OCI-LY7 (cell line): ENCODE results near the gene VNN1. TPM values are rescaled to one million over a fixed set of nuclear protein-coding genes. Genes with fewer than 3 reads are reported as not detected.

ENCODE experiments used
- BruUV-seq: library from RNA; stranded (reverse); fragments of 400-500 nt; replicated peaks from 2 replicates; lab custom pipeline; 2021; lab: Mats Ljungman, UMichigan
- CTCF ChIA-PET: fragments of 300-600 bp; sonication (Branson Sonifier 250); formaldehyde crosslinking; loops from one replicate; lab custom pipeline; 2022; ENCODE audit warnings: antibody characterized with exemption; ENCODE audit not compliant: unreplicated experiment; lab: Charles Lee
- POLR2A ChIA-PET: fragments of 300-600 bp; sonication (Branson Sonifier 250); formaldehyde crosslinking; loops from one replicate; lab custom pipeline; 2022; ENCODE audit warnings: antibody characterized with exemption; lab: Charles Lee
- DNase-seq: peaks from one replicate; pipeline ENCODE4 v3.0.0-alpha.2; 2015; ENCODE audit warnings: low spot score
- H2AFZ ChIP-seq: fragments of 200-600 bp; sonication (generic), shearing (Covaris generic); 2 replicates; pipeline ENCODE4 v1.6.1; 2014; ENCODE audit warnings: mild to moderate bottlenecking, antibody characterized with exemption, low read length, moderate library complexity
- H3K27ac ChIP-seq: fragments of 200-600 bp; sonication (generic); 2 replicates; pipeline ENCODE4 v1.5.1; 2014; ENCODE audit warnings: mixed run types, low read depth, mild to moderate bottlenecking, moderate library complexity, low read length, inconsistent platforms; ENCODE audit not compliant: poor library complexity, severe bottlenecking
- H3K36me3 ChIP-seq: fragments of 200-600 bp; sonication (generic); 2 replicates; pipeline ENCODE4 v1.6.1; 2014; ENCODE audit warnings: mild to moderate bottlenecking, antibody characterized with exemption, low read length, moderate library complexity, mixed read lengths; ENCODE audit not compliant: insufficient read depth
- H3K4me1 ChIP-seq: fragments of 200-600 bp; sonication (generic); 2 replicates; pipeline ENCODE4 v1.5.1; 2014; ENCODE audit warnings: mild to moderate bottlenecking, low read length; ENCODE audit not compliant: insufficient read depth, poor library complexity, severe bottlenecking
- H3K4me2 ChIP-seq: fragments of 200-600 bp; sonication (generic); 2 replicates; pipeline ENCODE4 v1.6.1; 2014; ENCODE audit warnings: mild to moderate bottlenecking, low read length
- H3K4me3 ChIP-seq: fragments of 200-600 bp; sonication (generic); 2 replicates; pipeline ENCODE4 v1.5.1; 2014; ENCODE audit warnings: mild to moderate bottlenecking, low read depth, low read length; ENCODE audit not compliant: poor library complexity, severe bottlenecking
- H3K79me2 ChIP-seq: fragments of 200-600 bp; sonication (generic); 2 replicates; pipeline ENCODE4 v1.6.1; 2016; ENCODE audit warnings: low read depth, mild to moderate bottlenecking, low read length, moderate library complexity, mixed read lengths; ENCODE audit not compliant: insufficient read depth
- H3K9me2 ChIP-seq: fragments of 200-600 bp; sonication (generic); 2 replicates; pipeline ENCODE4 v1.6.1; 2016; ENCODE audit warnings: mild to moderate bottlenecking, low read length, mixed read lengths; ENCODE audit not compliant: insufficient read depth
- H3K9me3 ChIP-seq: fragments of 200-600 bp; sonication (generic); 2 replicates; pipeline ENCODE4 v1.6.1; 2014; ENCODE audit warnings: mild to moderate bottlenecking, mixed run types, low read length, mixed read lengths
- H4K20me1 ChIP-seq: fragments of 200-600 bp; sonication (generic); 2 replicates; pipeline ENCODE4 v1.6.1; 2014; ENCODE audit warnings: mild to moderate bottlenecking, antibody characterized with exemption, low read length, moderate library complexity, mixed read lengths; ENCODE audit not compliant: insufficient read depth
- EZH2phosphoT487 ChIP-seq: fragments of 200-600 bp; sonication (generic); IDR thresholded peaks from 2 replicates; pipeline ENCODE4 v1.6.1; 2018; ENCODE audit warnings: low read depth, borderline replicate concordance, mild to moderate bottlenecking, mixed run types, antibody characterized with exemption, low read length, moderate library complexity, mixed read lengths
- intact Hi-C: fragments of 100-400 bp; cut with micrococcal nuclease; formaldehyde crosslinking; loops from one replicate; pipeline ENCODE4 v1.10.0; 2022; ENCODE audit not compliant: unreplicated experiment
- total RNA-seq, 2 experiments: library from RNA; depleted of rRNA in 1 of 2; stranded (reverse); fragments of >200 nt in 1 of 2; shearing (Covaris generic) in 1 of 2; gene quantifications; 2 replicates each; pipeline ENCODE4 v1.2.3, GENCODE V29; 2014 to 2022
- TF ChIP-seq, protein P1 (sequence below): fragments of 200-600 bp; sonication (generic); conservative IDR thresholded peaks from 2 replicates; pipeline ENCODE4 v1.5.1; 2014; ENCODE audit warnings: mild to moderate bottlenecking, antibody characterized with exemption, low read length, moderate library complexity, mixed read lengths

The VNN1 gene
- total RNA-seq, 2 experiments from 2014 or later = not detected

DNA sequence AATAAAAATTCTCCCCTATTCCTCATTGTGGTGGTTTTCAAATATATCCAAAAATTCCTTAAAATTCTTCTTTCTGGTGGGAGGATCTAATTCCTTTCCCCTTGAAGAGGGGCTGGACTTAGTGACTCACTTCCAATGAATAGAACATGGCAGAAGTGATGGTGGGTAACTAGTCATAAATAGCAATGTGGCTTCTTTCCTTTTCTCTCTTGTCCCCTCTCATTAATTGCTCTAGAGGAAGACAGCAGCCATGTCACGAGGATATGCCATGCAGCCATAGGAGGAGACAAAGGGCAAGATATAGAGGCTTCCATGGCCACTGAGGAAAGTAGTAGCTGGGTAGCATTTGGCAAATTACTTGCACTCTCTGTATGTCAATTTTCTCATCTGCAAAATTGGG is 38.0 kb upstream of the VNN1 start:
- BruUV-seq = no TSS peak
- intact Hi-C loops = loop anchor here (10.0 kb wide), 1 partner anchor 477 kb away; no protein-coding TSS in a partner anchor
- ChIA-PET POLR2A (interaction anchor here (0.7 to 2.0 kb wide), 5 partner anchors 9 to 89 kb away, joined by 3 to 13 read pairs (median 3); partner anchors contain the start of gene SLC18B1), CTCF (no interaction called here)
- Histone ChIP-seq H3K4me3 (no peak overlapping the region), H3K27ac (no peak overlapping the region), H4K20me1 (no peaks in the 10 kb centered on the region), H3K36me3 (peaks cover 74% of the 10 kb centered on the region), H3K4me1 (peaks cover 23% of the 10 kb centered on the region), H2AFZ (no peak overlapping the region), H3K9me3 (no peaks in the 10 kb centered on the region), H3K4me2 (no peak overlapping the region), H3K9me2 (no peaks in the 10 kb centered on the region), H3K79me2 (peaks cover 10% of the 10 kb centered on the region; the same call in 1 of the 2 replicates)
- no peak for DNase-seq
- no peak for TF ChIP-seq EZH2phosphoT487
- TF ChIP-seq, protein P1, sequence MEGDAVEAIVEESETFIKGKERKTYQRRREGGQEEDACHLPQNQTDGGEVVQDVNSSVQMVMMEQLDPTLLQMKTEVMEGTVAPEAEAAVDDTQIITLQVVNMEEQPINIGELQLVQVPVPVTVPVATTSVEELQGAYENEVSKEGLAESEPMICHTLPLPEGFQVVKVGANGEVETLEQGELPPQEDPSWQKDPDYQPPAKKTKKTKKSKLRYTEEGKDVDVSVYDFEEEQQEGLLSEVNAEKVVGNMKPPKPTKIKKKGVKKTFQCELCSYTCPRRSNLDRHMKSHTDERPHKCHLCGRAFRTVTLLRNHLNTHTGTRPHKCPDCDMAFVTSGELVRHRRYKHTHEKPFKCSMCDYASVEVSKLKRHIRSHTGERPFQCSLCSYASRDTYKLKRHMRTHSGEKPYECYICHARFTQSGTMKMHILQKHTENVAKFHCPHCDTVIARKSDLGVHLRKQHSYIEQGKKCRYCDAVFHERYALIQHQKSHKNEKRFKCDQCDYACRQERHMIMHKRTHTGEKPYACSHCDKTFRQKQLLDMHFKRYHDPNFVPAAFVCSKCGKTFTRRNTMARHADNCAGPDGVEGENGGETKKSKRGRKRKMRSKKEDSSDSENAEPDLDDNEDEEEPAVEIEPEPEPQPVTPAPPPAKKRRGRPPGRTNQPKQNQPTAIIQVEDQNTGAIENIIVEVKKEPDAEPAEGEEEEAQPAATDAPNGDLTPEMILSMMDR = no peak

DNA sequence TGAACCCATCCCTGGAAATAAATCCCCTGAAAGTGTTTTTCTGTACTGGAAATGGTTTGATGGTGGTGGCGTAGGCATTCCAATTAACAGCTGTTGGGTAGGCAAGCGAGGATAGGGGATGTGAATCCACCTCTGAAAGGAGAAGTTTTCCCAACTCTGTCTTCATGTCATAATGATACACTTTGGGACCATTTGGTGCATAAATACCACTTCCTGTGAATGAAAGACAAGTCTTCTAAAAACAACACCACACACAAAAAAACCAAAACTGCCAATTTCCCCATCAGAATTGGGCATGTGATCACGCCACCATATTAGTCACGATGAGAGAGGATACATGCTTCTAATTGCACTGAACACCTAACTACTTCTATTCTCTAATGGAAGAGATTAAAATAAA is 37.5 kb upstream of the VNN1 start:
- TF ChIP-seq, protein P1 = no peak
- TF ChIP-seq EZH2phosphoT487 = no peak
- no peak overlapping the region for H3K4me2 ChIP-seq
- H3K4me1 ChIP-seq = peaks cover 18% of the 10 kb centered on the region
- no TSS peak for BruUV-seq
- no peak for DNase-seq
- no peak overlapping the region for H3K27ac ChIP-seq
- H3K36me3 ChIP-seq = peaks cover 80% of the 10 kb centered on the region
- CTCF ChIA-PET = no interaction called here
- no peaks in the 10 kb centered on the region for H3K9me3 ChIP-seq
- H3K79me2 ChIP-seq = peaks cover 7% of the 10 kb centered on the region; the same call in 1 of the 2 replicates
- H3K9me2 ChIP-seq = no peaks in the 10 kb centered on the region
- POLR2A ChIA-PET = interaction anchor here (0.6 to 1.1 kb wide), 3 partner anchors 27 to 63 kb away, joined by 3 to 4 read pairs (median 3); partner anchors contain the start of genes RPS12 and SLC18B1
- intact Hi-C loops = loop anchor here (10.0 kb wide), 1 partner anchor 477 kb away; no protein-coding TSS in a partner anchor
- H3K4me3 ChIP-seq = no peak overlapping the region
- no peaks in the 10 kb centered on the region for H4K20me1 ChIP-seq
- no peak overlapping the region for H2AFZ ChIP-seq
